PC-3 (cell line): Measurements from ENCODE around the gene METAP1D. TPM values are rescaled to one million over a fixed set of nuclear protein-coding genes. Genes with fewer than 3 reads are reported as not detected.

Experiments used
- ATAC-seq: fragments of 200-7000 bp; cut with Tn5 transposase; 2 replicates; pipeline ENCODE4 v1.9.1; 2020; ENCODE audit warnings: mild to moderate bottlenecking, moderate library complexity
- BruUV-seq: library from RNA; stranded (reverse); fragments of 400-500 nt; replicated peaks from 2 replicates; lab custom pipeline; 2021; lab: Mats Ljungman, UMichigan
- CTCF ChIA-PET: fragments of 300-600 bp; sonication (Branson Sonifier 250); formaldehyde crosslinking; loops from one replicate; lab custom pipeline; 2022; ENCODE audit warnings: antibody characterized with exemption; lab: Charles Lee
- POLR2A ChIA-PET: fragments of 300-600 bp; sonication (Branson Sonifier 250); formaldehyde crosslinking; loops from one replicate; lab custom pipeline; 2022; ENCODE audit warnings: antibody characterized with exemption; ENCODE audit not compliant: unreplicated experiment; lab: Charles Lee
- DNase-seq: peaks from one replicate; pipeline ENCODE4 v3.0.0-alpha.2; 2015
- H2AFZ ChIP-seq: fragments of 300-600 bp; sonication (generic); 2 replicates; pipeline ENCODE4 v1.6.0; 2016; ENCODE audit warnings: antibody characterized with exemption, low read length
- H3F3A ChIP-seq: fragments of 300-600 bp; sonication (generic); one replicate; pipeline ENCODE4 v1.6.0; 2017; ENCODE audit warnings: antibody characterized with exemption, low read length, control low read depth, mild to moderate bottlenecking; ENCODE audit not compliant: unreplicated experiment
- H3K27ac ChIP-seq: fragments of 300-600 bp; sonication (generic); 2 replicates; pipeline ENCODE4 v1.5.1; 2016; ENCODE audit warnings: mild to moderate bottlenecking, low read length
- H3K27me3 ChIP-seq: fragments of 300-600 bp; sonication (generic); 2 replicates; pipeline ENCODE4 v1.6.1; 2016; ENCODE audit warnings: low read length, mixed read lengths
- H3K36me3 ChIP-seq: fragments of 300-600 bp; sonication (generic); 2 replicates; pipeline ENCODE4 v1.6.1; 2016; ENCODE audit warnings: low read depth, mixed run types, low read length, mixed read lengths
- H3K4me1 ChIP-seq: fragments of 300-600 bp; sonication (generic); 2 replicates; pipeline ENCODE4 v1.5.1; 2016; ENCODE audit warnings: low read length; ENCODE audit not compliant: insufficient read depth
- H3K4me2 ChIP-seq: fragments of 300-600 bp; sonication (generic); 2 replicates; pipeline ENCODE4 v1.6.0; 2016; ENCODE audit warnings: low read length
- H3K4me3 ChIP-seq: fragments of 300-600 bp; sonication (generic); 2 replicates; pipeline ENCODE4 v1.5.1; 2016; ENCODE audit warnings: mild to moderate bottlenecking, low read length, mixed read lengths
- H3K79me2 ChIP-seq: fragments of 300-600 bp; sonication (generic); 2 replicates; pipeline ENCODE4 v1.6.1; 2017; ENCODE audit warnings: low read length, mixed read lengths
- H3K9ac ChIP-seq: fragments of 300-600 bp; sonication (generic); 2 replicates; pipeline ENCODE4 v1.6.0; 2016; ENCODE audit warnings: mild to moderate bottlenecking, low read length
- H3K9me2 ChIP-seq: fragments of 300-600 bp; sonication (generic); replicated peaks from 2 replicates; pipeline ENCODE4 v1.6.1; 2016; ENCODE audit warnings: mixed run types, low read length, mixed read lengths
- H3K9me3 ChIP-seq: fragments of 300-600 bp; sonication (generic); 2 replicates; pipeline ENCODE4 v1.6.1; 2016; ENCODE audit warnings: low read length, mixed read lengths
- H4K20me1 ChIP-seq: fragments of 300-600 bp; sonication (generic); 2 replicates; pipeline ENCODE4 v1.6.1; 2016; ENCODE audit warnings: low read length, mixed read lengths
- EZH2 ChIP-seq: fragments of 300-600 bp; sonication (generic); IDR thresholded peaks from one replicate; pipeline ENCODE4 v1.6.1; 2017; ENCODE audit warnings: antibody characterized with exemption, mild to moderate bottlenecking, low read length; ENCODE audit not compliant: unreplicated experiment
- EZH2phosphoT487 ChIP-seq: fragments of 300-600 bp; sonication (generic); IDR thresholded peaks from 2 replicates; pipeline ENCODE4 v1.6.1; 2018; ENCODE audit warnings: mild to moderate bottlenecking, antibody characterized with exemption, low read length, borderline replicate concordance
- intact Hi-C: fragments of 100-400 bp; cut with micrococcal nuclease; formaldehyde crosslinking; loops from 2 replicates; pipeline ENCODE4 v1.9.0; 2023
- total RNA-seq: library from RNA; depleted of rRNA; stranded (reverse); fragments of >200 nt; gene quantifications from 2 replicates; pipeline ENCODE4 v1.2.3, GENCODE V29; 2014
- TF ChIP-seq, protein P1 (sequence below): fragments of 300-600 bp; sonication (generic); conservative IDR thresholded peaks from 2 replicates; pipeline ENCODE4 v1.5.1; 2017; ENCODE audit warnings: antibody characterized with exemption, low read depth, mild to moderate bottlenecking, low read length

METAP1D gene
- total RNA-seq, 1 experiment from 2014 or later = 12.0 TPM

DNA sequence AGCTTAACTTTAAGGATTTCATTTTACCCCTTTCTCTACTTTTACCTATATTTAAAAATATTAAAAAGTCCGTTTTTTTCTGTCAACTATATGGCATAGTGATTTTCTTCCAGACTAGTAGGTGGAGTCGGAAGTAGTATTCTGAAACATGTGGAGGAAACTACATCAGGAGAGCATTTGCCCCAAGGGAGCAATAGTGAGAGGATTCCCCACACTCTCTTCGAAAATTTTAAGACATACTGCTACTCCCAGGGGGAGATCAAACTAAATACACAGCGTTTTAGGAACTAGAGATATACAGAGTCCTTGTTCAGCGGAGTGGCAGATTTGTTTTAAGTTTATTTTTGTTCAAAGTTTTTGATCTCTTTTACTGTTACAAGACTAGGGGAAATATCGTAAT lies 40.6 kb downstream of the METAP1D start:
- H4K20me1 ChIP-seq = no peaks in the 10 kb centered on the region
- peaks cover 18% of the 10 kb centered on the region for H3K4me1 ChIP-seq
- H3K9ac ChIP-seq = no peak overlapping the region
- no peak for ATAC-seq
- H3K4me2 ChIP-seq = no peak overlapping the region
- intact Hi-C loops = no loop called here
- no peaks in the 10 kb centered on the region for H3F3A ChIP-seq
- BruUV-seq = no TSS peak
- ChIA-PET POLR2A (interaction anchor here (0.5 kb wide), 1 partner anchor 412 kb away, joined by 4 read pairs; no protein-coding TSS in a partner anchor), CTCF (no interaction called here)
- no peak for DNase-seq
- H3K4me3 ChIP-seq = no peak overlapping the region
- H2AFZ ChIP-seq = no peak overlapping the region
- no peaks in the 10 kb centered on the region for H3K9me3 ChIP-seq
- no peaks in the 10 kb centered on the region for H3K9me2 ChIP-seq
- H3K27ac ChIP-seq = no peak overlapping the region
- no peaks in the 10 kb centered on the region for H3K36me3 ChIP-seq
- H3K27me3 ChIP-seq = no peaks in the 10 kb centered on the region
- no peaks in the 10 kb centered on the region for H3K79me2 ChIP-seq
- no peak for TF ChIP-seq EZH2
- TF ChIP-seq EZH2phosphoT487 = no peak
- TF ChIP-seq, protein P1, sequence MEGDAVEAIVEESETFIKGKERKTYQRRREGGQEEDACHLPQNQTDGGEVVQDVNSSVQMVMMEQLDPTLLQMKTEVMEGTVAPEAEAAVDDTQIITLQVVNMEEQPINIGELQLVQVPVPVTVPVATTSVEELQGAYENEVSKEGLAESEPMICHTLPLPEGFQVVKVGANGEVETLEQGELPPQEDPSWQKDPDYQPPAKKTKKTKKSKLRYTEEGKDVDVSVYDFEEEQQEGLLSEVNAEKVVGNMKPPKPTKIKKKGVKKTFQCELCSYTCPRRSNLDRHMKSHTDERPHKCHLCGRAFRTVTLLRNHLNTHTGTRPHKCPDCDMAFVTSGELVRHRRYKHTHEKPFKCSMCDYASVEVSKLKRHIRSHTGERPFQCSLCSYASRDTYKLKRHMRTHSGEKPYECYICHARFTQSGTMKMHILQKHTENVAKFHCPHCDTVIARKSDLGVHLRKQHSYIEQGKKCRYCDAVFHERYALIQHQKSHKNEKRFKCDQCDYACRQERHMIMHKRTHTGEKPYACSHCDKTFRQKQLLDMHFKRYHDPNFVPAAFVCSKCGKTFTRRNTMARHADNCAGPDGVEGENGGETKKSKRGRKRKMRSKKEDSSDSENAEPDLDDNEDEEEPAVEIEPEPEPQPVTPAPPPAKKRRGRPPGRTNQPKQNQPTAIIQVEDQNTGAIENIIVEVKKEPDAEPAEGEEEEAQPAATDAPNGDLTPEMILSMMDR = no peak

DNA sequence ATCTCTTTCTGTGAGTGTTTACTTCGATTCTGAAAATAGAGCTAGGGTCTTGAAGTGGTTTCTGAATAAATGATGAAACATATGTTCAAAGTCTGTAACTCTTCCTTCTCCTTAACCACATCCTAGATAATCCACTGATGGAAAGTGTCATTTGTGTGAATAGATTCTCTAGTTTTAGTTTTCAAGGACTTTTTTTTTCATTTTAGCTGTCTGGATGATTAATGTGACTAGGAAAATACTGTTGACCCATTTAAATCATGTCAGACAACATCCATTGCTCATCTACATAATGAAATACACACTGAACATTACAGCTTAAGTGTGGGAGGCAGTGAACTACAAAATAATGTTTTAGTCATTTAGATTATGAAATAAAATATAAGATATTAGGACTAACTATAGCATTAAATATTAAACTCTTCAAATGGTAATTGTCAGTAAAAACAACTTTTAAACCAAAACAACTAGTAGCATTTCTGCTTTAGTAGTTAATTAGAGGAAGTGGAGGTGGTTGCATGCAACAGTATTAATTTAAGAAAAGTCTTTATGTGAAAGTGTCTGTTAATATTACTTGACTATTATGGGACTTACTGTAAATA lies 46.4 kb downstream of the METAP1D start:
- no peaks in the 10 kb centered on the region for H3K9me3 ChIP-seq
- ATAC-seq (no peak), DNase-seq (no peak)
- ChIA-PET CTCF (no interaction called here), POLR2A (interaction anchor here (0.6 kb wide), 1 partner anchor 124 kb away, joined by 7 read pairs; the partner anchor contains the start of gene HAT1)
- TF ChIP-seq EZH2 (no peak), EZH2phosphoT487 (no peak)
- no peaks in the 10 kb centered on the region for H3K9me2 ChIP-seq
- H3K4me3 ChIP-seq = no peak overlapping the region
- H3K27me3 ChIP-seq = no peaks in the 10 kb centered on the region
- H3K9ac ChIP-seq = no peak overlapping the region
- no peak overlapping the region for H3K27ac ChIP-seq
- intact Hi-C loops = no loop called here
- no peak overlapping the region for H3K4me2 ChIP-seq
- H4K20me1 ChIP-seq = no peaks in the 10 kb centered on the region
- H3F3A ChIP-seq = no peaks in the 10 kb centered on the region
- no peaks in the 10 kb centered on the region for H3K36me3 ChIP-seq
- no TSS peak for BruUV-seq
- H3K79me2 ChIP-seq = no peaks in the 10 kb centered on the region
- no peak overlapping the region for H2AFZ ChIP-seq
- peaks cover 4% of the 10 kb centered on the region; the same call in 1 of the 2 replicates for H3K4me1 ChIP-seq

- Histone ChIP-seq H3K4me2 (no peak overlapping the region), H3F3A (no peaks in the 10 kb centered on the region), H3K9me3 (no peaks in the 10 kb centered on the region), H3K9me2 (no peaks in the 10 kb centered on the region), H3K4me3 (no peak overlapping the region), H3K4me1 (peaks cover 4% of the 10 kb centered on the region; the same call in 1 of the 2 replicates), H2AFZ (no peak overlapping the region), H3K79me2 (no peaks in the 10 kb centered on the region), H3K27ac (no peak overlapping the region), H3K27me3 (no peaks in the 10 kb centered on the region), H4K20me1 (no peaks in the 10 kb centered on the region), H3K36me3 (no peaks in the 10 kb centered on the region), H3K9ac (no peak overlapping the region)
- DNase-seq (no peak), ATAC-seq (no peak)
- ChIA-PET POLR2A (no interaction called here), CTCF (no interaction called here)
- TF ChIP-seq EZH2 (no peak), EZH2phosphoT487 (no peak)
- TF ChIP-seq, protein P1 = no peak
- BruUV-seq = no TSS peak
- intact Hi-C loops = no loop called here
Observed at GRCh38 chr2:172046866-172047565, 47.3 kb downstream of the METAP1D start.
